ENCODE measurements around the gene CENPS. TPM values are rescaled to one million over a fixed set of nuclear protein-coding genes. Genes with fewer than 3 reads are reported as not detected.

Gene CENPS
- total and polyA plus RNA-seq, 2 of the 13 experiments (the other 11 are each of a cell fraction or from before 2014, with no cell fraction given): 3.3 to 22.0 TPM

DNA sequence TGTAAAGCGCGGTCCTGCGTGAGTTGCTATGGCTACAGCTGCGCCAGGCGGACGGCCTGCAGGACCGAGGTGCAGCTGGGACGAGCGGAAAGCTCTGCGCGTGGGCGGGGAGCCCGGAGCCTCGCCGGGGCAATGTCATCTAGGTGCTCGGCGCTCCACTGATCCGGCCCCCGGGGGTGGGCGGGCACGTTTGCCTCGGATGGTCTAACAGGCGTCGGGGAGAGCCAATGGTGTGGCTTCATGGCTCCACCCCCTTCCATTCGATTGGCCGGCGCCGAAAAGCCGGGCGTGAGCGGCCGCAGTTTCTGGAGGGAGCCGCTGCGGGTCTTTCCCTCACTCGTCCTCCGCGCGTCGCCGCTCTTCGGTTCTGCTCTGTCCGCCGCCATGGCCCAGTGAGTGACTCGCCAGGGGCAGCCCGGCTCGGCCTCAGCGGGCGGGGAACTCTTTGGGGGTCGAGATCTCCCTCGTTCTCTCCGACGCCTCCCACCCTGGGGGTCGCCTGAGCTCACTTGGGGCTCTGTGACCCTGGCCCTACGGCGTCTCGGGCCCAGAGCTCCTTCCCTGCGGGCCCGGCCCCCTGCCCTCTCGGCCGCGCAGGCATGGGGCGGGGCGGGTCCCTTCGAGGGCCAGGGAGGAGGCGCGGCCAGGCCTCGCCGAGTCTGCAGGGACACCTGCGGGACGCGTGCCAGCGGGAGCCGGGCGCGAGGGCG lies 31.3 kb upstream of the CENPS start, which contains the start of gene PGD (continued):
- no peak for TF ChIP-seq MAFG (CRISPR knock-in tag; IDR thresholded peaks at IDR 0.05)
- TF ChIP-seq NR2C2 (CRISPR knock-in tag; IDR thresholded peaks at IDR 0.05; ENCODE audit: borderline replicate concordance): 0 out of 2 replicates have a peak, but pooled peaks have one; percentile 39
- TF ChIP-seq TSC22D2 (CRISPR knock-in tag; IDR thresholded peaks at IDR 0.05; ENCODE audit: borderline replicate concordance): 0 out of 2 replicates have a peak, but pooled peaks have one; percentile 4
- TF ChIP-seq MATR3 (CRISPR knock-in tag; IDR thresholded peaks at IDR 0.05): no peak
- TF ChIP-seq ARID5B (CRISPR knock-in tag; IDR thresholded peaks at IDR 0.05): peak; percentile 37; the same call in 1 of the 2 replicates
- peak; percentile 60; the same call in 1 of the 2 replicates for TF ChIP-seq ISL2 (CRISPR knock-in tag; IDR thresholded peaks at IDR 0.05)
- peak in 1 of 2 experiments; percentile 46; a peak in 1 of 4 replicates for TF ChIP-seq EP300 (IDR thresholded peaks at IDR 0.05; ENCODE audit: low read depth in 2 of 2, low read length in 2 of 2)
- TF ChIP-seq EP300 (CRISPR knock-in tag; IDR thresholded peaks at IDR 0.05; ENCODE audit: borderline replicate concordance): no peak
- no peak for TF ChIP-seq KLF13 (CRISPR knock-in tag; IDR thresholded peaks at IDR 0.05)
- TF ChIP-seq ZNF136 (CRISPR knock-in tag; IDR thresholded peaks at IDR 0.05; ENCODE audit: low read depth): 0 out of 2 replicates have a peak, but pooled peaks have one; percentile 29
- TF ChIP-seq, protein P1, sequence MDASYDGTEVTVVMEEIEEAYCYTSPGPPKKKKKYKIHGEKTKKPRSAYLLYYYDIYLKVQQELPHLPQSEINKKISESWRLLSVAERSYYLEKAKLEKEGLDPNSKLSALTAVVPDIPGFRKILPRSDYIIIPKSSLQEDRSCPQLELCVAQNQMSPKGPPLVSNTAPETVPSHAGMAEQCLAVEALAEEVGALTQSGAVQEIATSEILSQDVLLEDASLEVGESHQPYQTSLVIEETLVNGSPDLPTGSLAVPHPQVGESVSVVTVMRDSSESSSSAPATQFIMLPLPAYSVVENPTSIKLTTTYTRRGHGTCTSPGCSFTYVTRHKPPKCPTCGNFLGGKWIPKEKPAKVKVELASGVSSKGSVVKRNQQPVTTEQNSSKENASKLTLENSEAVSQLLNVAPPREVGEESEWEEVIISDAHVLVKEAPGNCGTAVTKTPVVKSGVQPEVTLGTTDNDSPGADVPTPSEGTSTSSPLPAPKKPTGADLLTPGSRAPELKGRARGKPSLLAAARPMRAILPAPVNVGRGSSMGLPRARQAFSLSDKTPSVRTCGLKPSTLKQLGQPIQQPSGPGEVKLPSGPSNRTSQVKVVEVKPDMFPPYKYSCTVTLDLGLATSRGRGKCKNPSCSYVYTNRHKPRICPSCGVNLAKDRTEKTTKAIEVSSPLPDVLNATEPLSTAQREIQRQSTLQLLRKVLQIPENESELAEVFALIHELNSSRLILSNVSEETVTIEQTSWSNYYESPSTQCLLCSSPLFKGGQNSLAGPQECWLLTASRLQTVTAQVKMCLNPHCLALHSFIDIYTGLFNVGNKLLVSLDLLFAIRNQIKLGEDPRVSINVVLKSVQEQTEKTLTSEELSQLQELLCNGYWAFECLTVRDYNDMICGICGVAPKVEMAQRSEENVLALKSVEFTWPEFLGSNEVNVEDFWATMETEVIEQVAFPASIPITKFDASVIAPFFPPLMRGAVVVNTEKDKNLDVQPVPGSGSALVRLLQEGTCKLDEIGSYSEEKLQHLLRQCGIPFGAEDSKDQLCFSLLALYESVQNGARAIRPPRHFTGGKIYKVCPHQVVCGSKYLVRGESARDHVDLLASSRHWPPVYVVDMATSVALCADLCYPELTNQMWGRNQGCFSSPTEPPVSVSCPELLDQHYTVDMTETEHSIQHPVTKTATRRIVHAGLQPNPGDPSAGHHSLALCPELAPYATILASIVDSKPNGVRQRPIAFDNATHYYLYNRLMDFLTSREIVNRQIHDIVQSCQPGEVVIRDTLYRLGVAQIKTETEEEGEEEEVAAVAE (CRISPR knock-in tag; IDR thresholded peaks at IDR 0.05; ENCODE audit: borderline replicate concordance): peak; percentile 74; the same call in 1 of the 2 replicates
- peak; percentile 91 for TF ChIP-seq ZBTB3 (CRISPR knock-in tag; IDR thresholded peaks at IDR 0.05; ENCODE audit: borderline replicate concordance, low read depth)
- peak; percentile 72; the same call in 1 of the 2 replicates for TF ChIP-seq ZNF615 (CRISPR knock-in tag; IDR thresholded peaks at IDR 0.05; ENCODE audit: borderline replicate concordance)
- TF ChIP-seq, protein P2, sequence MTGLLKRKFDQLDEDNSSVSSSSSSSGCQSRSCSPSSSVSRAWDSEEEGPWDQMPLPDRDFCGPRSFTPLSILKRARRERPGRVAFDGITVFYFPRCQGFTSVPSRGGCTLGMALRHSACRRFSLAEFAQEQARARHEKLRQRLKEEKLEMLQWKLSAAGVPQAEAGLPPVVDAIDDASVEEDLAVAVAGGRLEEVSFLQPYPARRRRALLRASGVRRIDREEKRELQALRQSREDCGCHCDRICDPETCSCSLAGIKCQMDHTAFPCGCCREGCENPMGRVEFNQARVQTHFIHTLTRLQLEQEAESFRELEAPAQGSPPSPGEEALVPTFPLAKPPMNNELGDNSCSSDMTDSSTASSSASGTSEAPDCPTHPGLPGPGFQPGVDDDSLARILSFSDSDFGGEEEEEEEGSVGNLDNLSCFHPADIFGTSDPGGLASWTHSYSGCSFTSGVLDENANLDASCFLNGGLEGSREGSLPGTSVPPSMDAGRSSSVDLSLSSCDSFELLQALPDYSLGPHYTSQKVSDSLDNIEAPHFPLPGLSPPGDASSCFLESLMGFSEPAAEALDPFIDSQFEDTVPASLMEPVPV (CRISPR knock-in tag; IDR thresholded peaks at IDR 0.05): peak; percentile 52; the same call in 1 of the 2 replicates
- TF ChIP-seq ZKSCAN5 (CRISPR knock-in tag; IDR thresholded peaks at IDR 0.05): no peak
- peak; percentile 73; the same call in 1 of the 2 replicates for TF ChIP-seq SP140L (CRISPR knock-in tag; IDR thresholded peaks at IDR 0.05; ENCODE audit: borderline replicate concordance)
- peak; percentile 25; the same call in 1 of the 2 replicates for TF ChIP-seq GZF1 (CRISPR knock-in tag; IDR thresholded peaks at IDR 0.05)
- TF ChIP-seq ZNF232 (CRISPR knock-in tag; IDR thresholded peaks at IDR 0.05; ENCODE audit: borderline replicate concordance): peak; percentile 50; the same call in 1 of the 2 replicates
